ENCODE data around the gene ERFE. TPM values are rescaled to one million over a fixed set of nuclear protein-coding genes. Genes with fewer than 3 reads are reported as not detected.

The ERFE gene
- total and polyA plus RNA-seq, 2 of the 13 experiments (the other 11 are each of a cell fraction or from before 2014, with no cell fraction given), result 0.09 TPM; not detected in 1

- CTCF ChIA-PET (ENCODE audit: low intra/inter-chr PET ratio, low total read pairs), result no interaction called here
- no peaks in the 10 kb centered on the region for H3K36me3 ChIP-seq (replicated peaks in 1 of 2; ENCODE audit: control insufficient read depth in 1 of 2, insufficient read depth in 2 of 2, low read length in 2 of 2)
- H3K79me2 ChIP-seq (ENCODE audit: insufficient read depth, low read length), result no peaks in the 10 kb centered on the region
- H3K4me1 ChIP-seq (ENCODE audit: insufficient read depth, low read length), result peaks cover 9% of the 10 kb centered on the region
- in situ Hi-C loops (cut with HindIII; ENCODE audit: extremely low pct_ligation_motif_present, low pct_unique_long_range_greater_than_20kb) (no loop called here), intact Hi-C loops (cut with micrococcal nuclease; ENCODE audit: unreplicated experiment) (no loop called here)
- no peak overlapping the region for H3K4me3 ChIP-seq (replicated peaks in 1 of 3; ENCODE audit: insufficient read depth in 1 of 3, low read depth in 2 of 3, low read length in 3 of 3)
- peaks cover 2 to 13% of the 10 kb centered on the region in 2 experiments; a peak in 4 of 5 replicates for H3K27me3 ChIP-seq (ENCODE audit: control insufficient read depth in 1 of 2, insufficient read depth in 2 of 2, low read length in 2 of 2)
- H3K9ac ChIP-seq (ENCODE audit: insufficient read depth, low read depth, low read length), result no peak overlapping the region
- WGBS (ENCODE audit: low lambda C conversion rate), result 85% methylated on average over 30 of the region's 30 CpGs
- POLR2A ChIA-PET, result no interaction called here
- H4K20me1 ChIP-seq (ENCODE audit: insufficient read depth, low read length), result no peaks in the 10 kb centered on the region
- ATAC-seq (no peak), DNase-seq (ENCODE audit: low spot score) (no peak), FAIRE-seq (no peak)
- H3K9me3 ChIP-seq (ENCODE audit: low read length), result no peaks in the 10 kb centered on the region
- no peak for TF ChIP-seq PITX1 (CRISPR knock-in tag; IDR thresholded peaks at IDR 0.05)
- no peak for TF ChIP-seq HNRNPLL (IDR thresholded peaks at IDR 0.05; ENCODE audit: low read depth, low read length, poor library complexity, severe bottlenecking)
- TF ChIP-seq, protein P1, sequence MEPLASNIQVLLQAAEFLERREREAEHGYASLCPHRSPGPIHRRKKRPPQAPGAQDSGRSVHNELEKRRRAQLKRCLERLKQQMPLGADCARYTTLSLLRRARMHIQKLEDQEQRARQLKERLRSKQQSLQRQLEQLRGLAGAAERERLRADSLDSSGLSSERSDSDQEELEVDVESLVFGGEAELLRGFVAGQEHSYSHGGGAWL (CRISPR knock-in tag; IDR thresholded peaks at IDR 0.05), result no peak
- no peak for TF ChIP-seq ZNF264 (CRISPR knock-in tag; IDR thresholded peaks at IDR 0.05)
- TF ChIP-seq TMF1 (CRISPR knock-in tag; IDR thresholded peaks at IDR 0.05; ENCODE audit: low read depth), result no peak
- TF ChIP-seq, protein P2, sequence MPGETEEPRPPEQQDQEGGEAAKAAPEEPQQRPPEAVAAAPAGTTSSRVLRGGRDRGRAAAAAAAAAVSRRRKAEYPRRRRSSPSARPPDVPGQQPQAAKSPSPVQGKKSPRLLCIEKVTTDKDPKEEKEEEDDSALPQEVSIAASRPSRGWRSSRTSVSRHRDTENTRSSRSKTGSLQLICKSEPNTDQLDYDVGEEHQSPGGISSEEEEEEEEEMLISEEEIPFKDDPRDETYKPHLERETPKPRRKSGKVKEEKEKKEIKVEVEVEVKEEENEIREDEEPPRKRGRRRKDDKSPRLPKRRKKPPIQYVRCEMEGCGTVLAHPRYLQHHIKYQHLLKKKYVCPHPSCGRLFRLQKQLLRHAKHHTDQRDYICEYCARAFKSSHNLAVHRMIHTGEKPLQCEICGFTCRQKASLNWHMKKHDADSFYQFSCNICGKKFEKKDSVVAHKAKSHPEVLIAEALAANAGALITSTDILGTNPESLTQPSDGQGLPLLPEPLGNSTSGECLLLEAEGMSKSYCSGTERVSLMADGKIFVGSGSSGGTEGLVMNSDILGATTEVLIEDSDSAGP (CRISPR knock-in tag; IDR thresholded peaks at IDR 0.05; ENCODE audit: borderline replicate concordance), result no peak
- no peak for TF ChIP-seq RXRB (CRISPR knock-in tag; IDR thresholded peaks at IDR 0.05; ENCODE audit: borderline replicate concordance)
- no peak for TF ChIP-seq NR2F1 (CRISPR knock-in tag; IDR thresholded peaks at IDR 0.05)
- no peak for TF ChIP-seq ZFP36 (IDR thresholded peaks at IDR 0.05; ENCODE audit: borderline replicate concordance, low read depth, low read length, partially characterized antibody)
- no peak for TF ChIP-seq KLF13 (CRISPR knock-in tag; IDR thresholded peaks at IDR 0.05)
- no peak for TF ChIP-seq TBX2 (CRISPR knock-in tag; IDR thresholded peaks at IDR 0.05; ENCODE audit: borderline replicate concordance)
- TF ChIP-seq TAF1 (CRISPR knock-in tag; IDR thresholded peaks at IDR 0.05), result no peak
- no peak for TF ChIP-seq ZNF432 (CRISPR knock-in tag; IDR thresholded peaks at IDR 0.05; ENCODE audit: borderline replicate concordance)
- no peak for TF ChIP-seq ZBTB42 (CRISPR knock-in tag; IDR thresholded peaks at IDR 0.05)
- no peak for TF ChIP-seq ZSCAN30 (CRISPR knock-in tag; IDR thresholded peaks at IDR 0.05)
- no peak for TF ChIP-seq NKX3-1 (CRISPR knock-in tag; IDR thresholded peaks at IDR 0.05)
- no peak for TF ChIP-seq ZNF768 (CRISPR knock-in tag; IDR thresholded peaks at IDR 0.05)
- no peak for TF ChIP-seq CEBPG (CRISPR knock-in tag; IDR thresholded peaks at IDR 0.05)
- H2AFZ ChIP-seq (ENCODE audit: low read length), result no peak overlapping the region
- H3K4me2 ChIP-seq (ENCODE audit: low read depth, low read length), result no peak overlapping the region
- no peak overlapping the region for H3K27ac ChIP-seq (ENCODE audit: extremely low read length, insufficient read depth, low read length)
- BruUV-seq (replicated peaks), result no TSS peak
Measured at GRCh38 chr2:238128534-238129001, 30.2 kb upstream of the ERFE start.

Measured in HepG2 (cell line).